K562 (cell line): ENCODE measurements around the gene VSIG10L.
A peak's percentile ranks its signal among the peaks of the same experiment; 100 is the strongest.

Experiments used
- CTCF ChIP-seq, 3 experiments: IDR thresholded peaks in 2 of 3; conservative IDR thresholded peaks in 1 of 3; 2 replicates each; pipeline ENCODE4 v1.5.1; 2011 to 2012; ENCODE audit warnings: low read length in 3 of 3, mild to moderate bottlenecking in 3 of 3, control low read depth in 2 of 3, improper control_type of control experiment in 1 of 3, inconsistent platforms in 1 of 3, low read depth in 1 of 3, mixed read lengths in 1 of 3, moderate library complexity in 1 of 3; ENCODE audit not compliant: insufficient read depth in 2 of 3
- NR0B1 ChIP-seq: fragments of 450-650 bp; IDR thresholded peaks from one replicate; pipeline ENCODE4 v1.6.1; 2018; ENCODE audit warnings: mild to moderate bottlenecking, moderate library complexity; ENCODE audit not compliant: partially characterized antibody
- PATZ1 ChIP-seq: fragments of 250-450 bp; sonication (Bioruptor Pico); IDR thresholded peaks from 2 replicates; pipeline ENCODE4 v1.5.0; 2020; ENCODE audit warnings: mild to moderate bottlenecking, borderline replicate concordance
- PCBP2 ChIP-seq: fragments of 200-400 bp; formaldehyde crosslinking; IDR thresholded peaks from 2 replicates; pipeline ENCODE4 v1.6.1; 2018; ENCODE audit warnings: low read length, low read depth, mild to moderate bottlenecking, moderate library complexity; ENCODE audit not compliant: poor library complexity, severe bottlenecking
- REST ChIP-seq, 2 experiments: fragments of 450-650 bp; formaldehyde crosslinking in 1 of 2; IDR thresholded peaks; 2 replicates each; pipeline versions ENCODE4 v1.4.0 to v1.6.1; 2014 to 2020; ENCODE audit warnings: mild to moderate bottlenecking in 2 of 2, borderline replicate concordance in 1 of 2, low read depth in 1 of 2
- USF1 ChIP-seq: sonication (generic); formaldehyde crosslinking; IDR thresholded peaks from 2 replicates; pipeline ENCODE4 v1.9.0; 2022; ENCODE audit warnings: mild to moderate bottlenecking, missing genetic modification reagents

GRCh38 chr19:51367565-51368365, 25.8 kb upstream of the VSIG10L start:
- no peak for TF ChIP-seq PCBP2
- peak; percentile 32; the same call in 1 of the 2 replicates for TF ChIP-seq USF1
- TF ChIP-seq NR0B1, result no peak
- no peak for TF ChIP-seq PATZ1
- TF ChIP-seq CTCF (IDR thresholded peaks at IDR 0.05 in 2 of 3, conservative IDR thresholded peaks at IDR 0.05 in 1 of 3; ENCODE audit: insufficient read depth in 2 of 3, low read depth in 1 of 3, low read length in 3 of 3), result peak in 1 of 3 experiments; percentile 1; a peak in 1 of 6 replicates
- no peak; the same call in 1 of the 2 replicates for TF ChIP-seq REST (IDR thresholded peaks at IDR 0.05; ENCODE audit: borderline replicate concordance)
- TF ChIP-seq REST (CRISPR knock-in tag; IDR thresholded peaks at IDR 0.05; ENCODE audit: low read depth), result no peak
